ENCODE results near the gene ZBP1.

The ZBP1 gene

GRCh38 chr20:57605878-57606277, 14.3 kb downstream of the ZBP1 start:
- H3K27me3 Mint-ChIP-seq = no peaks in the 10 kb centered on the region
- peak overlapping the region; percentile 92 for H3K27ac Mint-ChIP-seq (ENCODE audit: low read depth)
- DNase-seq (ENCODE audit: low spot score in 2 of 2) (no peak), ATAC-seq (replicated peaks; ENCODE audit: extremely low read depth, poor library complexity, severe bottlenecking) (peak; percentile 30)
- peaks cover 27% of the 10 kb centered on the region for H3K36me3 Mint-ChIP-seq (ENCODE audit: insufficient read depth)
- no peaks in the 10 kb centered on the region for H3K9me3 Mint-ChIP-seq
- peaks cover 52% of the 10 kb centered on the region for H3K4me1 Mint-ChIP-seq
- peak overlapping the region; percentile 40 for H3K4me3 Mint-ChIP-seq

- Mint-ChIP-seq H3K4me1 (peaks cover 51% of the 10 kb centered on the region), H3K36me3 (ENCODE audit: insufficient read depth) (peaks cover 24% of the 10 kb centered on the region), H3K27ac (ENCODE audit: low read depth) (peak overlapping the region; percentile 92), H3K27me3 (no peaks in the 10 kb centered on the region), H3K9me3 (no peaks in the 10 kb centered on the region), H3K4me3 (peak overlapping the region; percentile 40)
- peak; percentile 93 for ATAC-seq (replicated peaks; ENCODE audit: extremely low read depth, poor library complexity, severe bottlenecking)
- peak in 1 of 2 donors; percentile 73 for DNase-seq (ENCODE audit: low spot score in 2 of 2)
Measured at GRCh38 chr20:57605045-57605444, 15.2 kb downstream of the ZBP1 start.

GRCh38 chr20:57603120-57603519, 17.1 kb downstream of the ZBP1 start:
- DNase-seq (ENCODE audit: low spot score in 2 of 2) (no peak), ATAC-seq (replicated peaks; ENCODE audit: extremely low read depth, poor library complexity, severe bottlenecking) (no peak)
- Mint-ChIP-seq H3K9me3 (no peaks in the 10 kb centered on the region), H3K4me1 (peaks cover 41% of the 10 kb centered on the region), H3K27ac (ENCODE audit: low read depth) (peak overlapping the region; percentile 53), H3K36me3 (ENCODE audit: insufficient read depth) (peaks cover 18% of the 10 kb centered on the region), H3K4me3 (no peak overlapping the region), H3K27me3 (no peaks in the 10 kb centered on the region)

- DNase-seq (ENCODE audit: low spot score in 2 of 2) (no peak), ATAC-seq (replicated peaks; ENCODE audit: extremely low read depth, poor library complexity, severe bottlenecking) (no peak)
- Mint-ChIP-seq H3K27ac (ENCODE audit: low read depth) (peak overlapping the region; percentile 79), H3K4me1 (peaks cover 41% of the 10 kb centered on the region), H3K36me3 (ENCODE audit: insufficient read depth) (peaks cover 11% of the 10 kb centered on the region), H3K27me3 (no peaks in the 10 kb centered on the region), H3K4me3 (no peak overlapping the region), H3K9me3 (no peaks in the 10 kb centered on the region)
Measured at GRCh38 chr20:57601737-57602136, 18.5 kb downstream of the ZBP1 start.

GRCh38 chr20:57601211-57601570, 19.0 kb downstream of the ZBP1 start:
- Mint-ChIP-seq H3K27ac (ENCODE audit: low read depth) (peak overlapping the region; percentile 79), H3K4me3 (no peak overlapping the region), H3K4me1 (peaks cover 39% of the 10 kb centered on the region), H3K27me3 (no peaks in the 10 kb centered on the region), H3K36me3 (ENCODE audit: insufficient read depth) (peaks cover 9% of the 10 kb centered on the region), H3K9me3 (no peaks in the 10 kb centered on the region)
- DNase-seq (ENCODE audit: low spot score in 2 of 2) (no peak), ATAC-seq (replicated peaks; ENCODE audit: extremely low read depth, poor library complexity, severe bottlenecking) (no peak)

GRCh38 chr20:57600320-57601210, 19.7 kb downstream of the ZBP1 start:
- H3K36me3 Mint-ChIP-seq (ENCODE audit: insufficient read depth) = peaks cover 9% of the 10 kb centered on the region
- H3K27ac Mint-ChIP-seq (ENCODE audit: low read depth) = peak overlapping the region; percentile 79
- H3K4me3 Mint-ChIP-seq = no peak overlapping the region
- ATAC-seq (replicated peaks; ENCODE audit: extremely low read depth, poor library complexity, severe bottlenecking) (no peak), DNase-seq (ENCODE audit: low spot score in 2 of 2) (no peak)
- no peaks in the 10 kb centered on the region for H3K27me3 Mint-ChIP-seq
- H3K4me1 Mint-ChIP-seq = peaks cover 32% of the 10 kb centered on the region
- no peaks in the 10 kb centered on the region for H3K9me3 Mint-ChIP-seq

- Mint-ChIP-seq H3K27me3 (no peaks in the 10 kb centered on the region), H3K27ac (ENCODE audit: low read depth) (no peak overlapping the region)
Measured at GRCh38 chr20:57598491-57598890, 21.7 kb downstream of the ZBP1 start.

GRCh38 chr20:57598060-57598459, 22.2 kb downstream of the ZBP1 start:
- peaks cover 19% of the 10 kb centered on the region for H3K4me1 Mint-ChIP-seq
- ATAC-seq (replicated peaks; ENCODE audit: extremely low read depth, poor library complexity, severe bottlenecking) (no peak), DNase-seq (ENCODE audit: low spot score in 2 of 2) (no peak)
- H3K27me3 Mint-ChIP-seq = no peaks in the 10 kb centered on the region
- H3K27ac Mint-ChIP-seq (ENCODE audit: low read depth) = peak overlapping the region; percentile 30
- H3K4me3 Mint-ChIP-seq = no peak overlapping the region
- no peaks in the 10 kb centered on the region for H3K9me3 Mint-ChIP-seq
- peaks cover 1% of the 10 kb centered on the region for H3K36me3 Mint-ChIP-seq (ENCODE audit: insufficient read depth)

More at GRCh38 chr20:57598491-57598890, 21.7 kb downstream of the ZBP1 start:
- DNase-seq (ENCODE audit: low spot score in 2 of 2) = no peak
- ATAC-seq (replicated peaks; ENCODE audit: extremely low read depth, poor library complexity, severe bottlenecking) = no peak
- Mint-ChIP-seq H3K4me1 (peaks cover 20% of the 10 kb centered on the region), H3K36me3 (ENCODE audit: insufficient read depth) (peaks cover 1% of the 10 kb centered on the region), H3K9me3 (no peaks in the 10 kb centered on the region), H3K4me3 (no peak overlapping the region)

GRCh38 chr20:57596998-57597939, 23.0 kb downstream of the ZBP1 start:
- Mint-ChIP-seq H3K36me3 (ENCODE audit: insufficient read depth) (peaks cover 1% of the 10 kb centered on the region), H3K27ac (ENCODE audit: low read depth) (peak overlapping the region; percentile 30), H3K27me3 (no peaks in the 10 kb centered on the region), H3K4me1 (peaks cover 16% of the 10 kb centered on the region), H3K4me3 (peak overlapping the region; percentile 11), H3K9me3 (no peaks in the 10 kb centered on the region)
- DNase-seq (ENCODE audit: low spot score in 2 of 2) (peak; percentile 54 to 72), ATAC-seq (replicated peaks; ENCODE audit: extremely low read depth, poor library complexity, severe bottlenecking) (peak; percentile 79)

- Mint-ChIP-seq H3K36me3 (ENCODE audit: insufficient read depth) (peaks cover 1% of the 10 kb centered on the region), H3K27me3 (no peaks in the 10 kb centered on the region), H3K4me3 (no peak overlapping the region), H3K27ac (ENCODE audit: low read depth) (no peak overlapping the region), H3K4me1 (peaks cover 15% of the 10 kb centered on the region), H3K9me3 (no peaks in the 10 kb centered on the region)
- ATAC-seq (replicated peaks; ENCODE audit: extremely low read depth, poor library complexity, severe bottlenecking) (no peak), DNase-seq (ENCODE audit: low spot score in 2 of 2) (no peak)
Measured at GRCh38 chr20:57596358-57596757, 23.9 kb downstream of the ZBP1 start.

- Mint-ChIP-seq H3K27ac (ENCODE audit: low read depth) (no peak overlapping the region), H3K9me3 (no peaks in the 10 kb centered on the region), H3K27me3 (no peaks in the 10 kb centered on the region), H3K4me1 (peaks cover 7% of the 10 kb centered on the region), H3K4me3 (no peak overlapping the region), H3K36me3 (ENCODE audit: insufficient read depth) (peaks cover 1% of the 10 kb centered on the region)
- DNase-seq (ENCODE audit: low spot score in 2 of 2) = no peak
- ATAC-seq (replicated peaks; ENCODE audit: extremely low read depth, poor library complexity, severe bottlenecking) = no peak
Measured at GRCh38 chr20:57595041-57596030, 24.9 kb downstream of the ZBP1 start.
